ENCODE measurements around the gene MARCHF10. TPM values are rescaled to one million over a fixed set of nuclear protein-coding genes. Genes with fewer than 3 reads are reported as not detected.

MARCHF10 gene
- total RNA-seq, 4 donors from 2014 or later = 0.28 TPM; not detected in 3

GRCh38 chr17:62705778-62706597 is 102.1 kb downstream of the MARCHF10 start:
- no peak for TF ChIP-seq CTCF (IDR thresholded peaks at IDR 0.05)
- ATAC-seq (ENCODE audit: low FRiP score) (no peak), DNase-seq (ENCODE audit: low spot score) (no peak)

DNA sequence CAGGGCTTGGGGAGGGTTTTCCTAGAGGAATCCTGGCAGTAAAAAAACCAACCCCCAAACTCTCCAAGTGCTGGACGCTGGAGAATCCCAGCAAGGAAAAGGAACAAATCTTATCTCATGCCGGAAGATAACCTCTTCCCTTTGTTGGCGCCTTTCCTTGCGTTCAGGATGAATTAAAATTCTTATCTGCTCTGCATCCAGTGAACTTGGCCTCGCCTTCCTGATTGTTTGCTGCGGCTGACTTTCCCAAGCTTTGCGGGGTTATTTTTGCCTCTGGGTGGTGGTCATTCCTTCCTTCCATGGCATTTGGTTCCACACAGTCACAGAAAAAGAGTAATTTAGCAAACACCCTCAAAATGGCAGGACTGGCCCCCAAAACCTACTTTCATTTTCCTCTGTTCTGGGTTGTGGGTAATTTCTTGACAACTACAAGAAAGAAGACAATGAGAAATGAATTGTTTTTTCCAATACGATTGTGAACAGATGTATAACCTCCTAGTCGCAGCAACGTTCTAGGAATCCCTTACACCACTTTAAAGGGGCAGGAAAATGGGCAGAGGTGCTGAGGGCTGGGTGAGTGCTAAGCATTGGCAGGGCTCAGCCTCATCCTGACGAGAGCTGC is 102.8 kb downstream of the MARCHF10 start:
- no peak for TF ChIP-seq CTCF (IDR thresholded peaks at IDR 0.05)
- no peak for DNase-seq (ENCODE audit: low spot score)
- no peak for ATAC-seq (ENCODE audit: low FRiP score)

GRCh38 chr17:62704381-62704971 is 103.6 kb downstream of the MARCHF10 start:
- ATAC-seq (ENCODE audit: low FRiP score) (peak; percentile 74), DNase-seq (ENCODE audit: low spot score) (no peak)
- no peak for TF ChIP-seq CTCF (IDR thresholded peaks at IDR 0.05)

- peak in 1 of 3 donors; percentile 87 for TF ChIP-seq CTCF (IDR thresholded peaks at IDR 0.05)
- DNase-seq (ENCODE audit: low spot score) (no peak), ATAC-seq (ENCODE audit: low FRiP score) (peak; percentile 85)
Measured at GRCh38 chr17:62703776-62704380, 104.2 kb downstream of the MARCHF10 start.

GRCh38 chr17:62703261-62703775 is 104.8 kb downstream of the MARCHF10 start:
- no peak for TF ChIP-seq CTCF (IDR thresholded peaks at IDR 0.05)
- DNase-seq (ENCODE audit: low spot score) (no peak), ATAC-seq (ENCODE audit: low FRiP score) (peak; percentile 24)

GRCh38 chr17:62702746-62703260 is 105.3 kb downstream of the MARCHF10 start:
- DNase-seq (ENCODE audit: low spot score) (no peak), ATAC-seq (ENCODE audit: low FRiP score) (no peak)
- no peak for TF ChIP-seq CTCF (IDR thresholded peaks at IDR 0.05)

Data from omental fat pad (tissue), 4 donors.